HG02852 (cell line): Measurements from ENCODE around the gene TUBG1.

Source experiments
- ATAC-seq: cut with Tn5 transposase; IDR thresholded peaks from one replicate; pipeline ENCODE4 v1.9.1; 2021; ENCODE audit warnings: mild to moderate bottlenecking, moderate library complexity; ENCODE audit not compliant: unreplicated experiment

Gene TUBG1

GRCh38 chr17:42609182-42609813, at the start of gene TUBG1, which contains the start of gene RETREG3:
Gene TUBG1, plus strand, starts transcription at chr17:42609683. Its CDS starts 55 bp downstream, at chr17:42609738.
Gene RETREG3, minus strand, starts transcription at chr17:42609374. Its CDS starts 50 bp downstream, at chr17:42609324.
- ATAC-seq, result peak; percentile 82

GRCh38 chr17:42560246-42560645, 49.2 kb upstream of the TUBG1 start:
- ATAC-seq, result no peak

- ATAC-seq, result peak; percentile 51
Observed at GRCh38 chr17:42561897-42562387, 47.5 kb upstream of the TUBG1 start, which contains the start of gene COASY. Gene COASY, plus strand, starts transcription at chr17:42562148. Its CDS starts 475 bp downstream, at chr17:42562623.

- ATAC-seq, result no peak
Observed at GRCh38 chr17:42562388-42563142, 46.9 kb upstream of the TUBG1 start.

GRCh38 chr17:42563143-42563509, 46.4 kb upstream of the TUBG1 start:
- ATAC-seq, result no peak

GRCh38 chr17:42563543-42563942, 45.9 kb upstream of the TUBG1 start:
- ATAC-seq, result no peak

GRCh38 chr17:42563950-42564349, 45.5 kb upstream of the TUBG1 start:
- no peak for ATAC-seq

GRCh38 chr17:42564815-42565522, 44.5 kb upstream of the TUBG1 start:
- no peak for ATAC-seq

GRCh38 chr17:42565523-42566214, 43.8 kb upstream of the TUBG1 start:
- ATAC-seq, result no peak

GRCh38 chr17:42566215-42566882, 43.1 kb upstream of the TUBG1 start:
- ATAC-seq, result no peak

GRCh38 chr17:42566883-42567573, 42.5 kb upstream of the TUBG1 start, which contains the start of gene MLX:
Gene MLX, plus strand, starts transcription at chr17:42567100. Its CDS starts 25 bp downstream, at chr17:42567125.
- peak; percentile 50 for ATAC-seq

GRCh38 chr17:42568341-42569111, 41.0 kb upstream of the TUBG1 start:
- no peak for ATAC-seq

GRCh38 chr17:42571435-42572225, 37.9 kb upstream of the TUBG1 start:
- ATAC-seq, result no peak

GRCh38 chr17:42573095-42573494, 36.4 kb upstream of the TUBG1 start:
- no peak for ATAC-seq

- ATAC-seq, result no peak
Observed at GRCh38 chr17:42574463-42574862, 35.0 kb upstream of the TUBG1 start.

- ATAC-seq, result no peak
Observed at GRCh38 chr17:42577140-42577531, 32.3 kb upstream of the TUBG1 start.

GRCh38 chr17:42577532-42578281, 31.8 kb upstream of the TUBG1 start, which contains the start of gene PSMC3IP:
Gene PSMC3IP, minus strand, starts transcription at chr17:42577729. Its CDS starts 43 bp downstream, at chr17:42577686.
- peak; percentile 64 for ATAC-seq
